HAP-1 (cell line): ENCODE data around the gene ADD1.

Experiments
- DNase-seq, 2 experiments: peaks; one replicate each; pipeline ENCODE4 v3.0.0-alpha.2; 2016 to 2020; ENCODE audit warnings: low spot score in 2 of 2
- H3K27me3 ChIP-seq: fragments of 250-450 bp; sonication (Bioruptor Pico); 2 replicates; pipeline ENCODE4 v1.5.1; 2020; ENCODE audit warnings: low read depth, mild to moderate bottlenecking, moderate library complexity
- H3K36me3 ChIP-seq: fragments of 250-450 bp; sonication (Bioruptor Pico); replicated peaks from 2 replicates; pipeline ENCODE4 v1.5.1; 2020; ENCODE audit warnings: mild to moderate bottlenecking
- H3K4me1 ChIP-seq: fragments of 250-450 bp; sonication (Bioruptor Pico); 2 replicates; pipeline ENCODE4 v1.5.1; 2020; ENCODE audit warnings: mild to moderate bottlenecking
- H3K4me3 ChIP-seq: fragments of 250-450 bp; sonication (Bioruptor Pico); 2 replicates; pipeline ENCODE4 v1.5.1; 2020; ENCODE audit warnings: mild to moderate bottlenecking, moderate library complexity
- H3K9me3 ChIP-seq: fragments of 250-450 bp; sonication (Bioruptor Pico); 2 replicates; pipeline ENCODE4 v1.5.1; 2020; ENCODE audit warnings: mild to moderate bottlenecking, moderate library complexity
- in situ Hi-C: fragments of 300-500 bp; cut with MboI; formaldehyde crosslinking; loops from 3 replicates; pipeline ENCODE4 v1.14.3; 2020; ENCODE audit warnings: low sequenced_read_pairs, inconsistent platforms, mixed read lengths

The ADD1 gene

DNA sequence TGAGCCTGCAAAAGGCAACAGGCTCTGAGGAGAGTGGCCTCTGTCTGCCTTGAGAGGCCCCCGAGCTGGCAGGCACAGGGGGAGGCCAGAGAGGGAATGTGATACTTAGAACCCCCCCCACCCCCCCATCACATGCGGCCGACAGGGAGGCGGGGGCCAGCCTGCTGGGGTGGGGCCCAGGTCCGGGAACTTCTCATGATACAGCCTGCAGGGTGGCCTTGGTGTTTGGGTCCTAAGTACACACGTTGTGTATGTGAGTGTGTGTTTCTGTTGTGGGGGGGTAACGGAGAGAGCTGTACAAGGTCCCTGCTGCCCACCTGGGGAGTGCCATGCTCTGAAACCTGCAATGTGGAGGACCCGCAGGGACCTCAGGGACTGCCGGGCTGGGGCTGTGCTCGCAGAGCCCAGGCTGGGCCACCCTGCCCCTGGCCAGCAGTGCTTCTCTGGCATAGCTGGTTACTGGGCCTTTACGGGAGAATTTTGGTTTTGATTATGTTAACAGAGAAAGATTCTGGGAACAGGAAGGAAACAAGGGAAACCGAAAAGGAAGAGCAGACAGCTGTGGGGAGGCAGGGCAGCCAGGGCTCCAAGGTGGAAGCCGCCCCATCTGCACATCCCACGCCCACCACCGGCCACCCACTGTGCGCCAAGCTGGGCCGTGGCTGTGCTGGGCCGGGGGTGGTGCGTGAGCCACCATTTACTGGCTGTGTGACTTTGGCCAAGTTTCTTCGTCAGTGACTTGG, 30.9 kb upstream of the ADD1 start:
- no peak overlapping the region for H3K4me3 ChIP-seq
- peak in 1 of 2 experiments; percentile 48 for DNase-seq
- in situ Hi-C loops = no loop called here
- H3K36me3 ChIP-seq = no peaks in the 10 kb centered on the region
- H3K4me1 ChIP-seq = peaks cover 9% of the 10 kb centered on the region
- no peaks in the 10 kb centered on the region for H3K9me3 ChIP-seq
- no peaks in the 10 kb centered on the region for H3K27me3 ChIP-seq

DNA sequence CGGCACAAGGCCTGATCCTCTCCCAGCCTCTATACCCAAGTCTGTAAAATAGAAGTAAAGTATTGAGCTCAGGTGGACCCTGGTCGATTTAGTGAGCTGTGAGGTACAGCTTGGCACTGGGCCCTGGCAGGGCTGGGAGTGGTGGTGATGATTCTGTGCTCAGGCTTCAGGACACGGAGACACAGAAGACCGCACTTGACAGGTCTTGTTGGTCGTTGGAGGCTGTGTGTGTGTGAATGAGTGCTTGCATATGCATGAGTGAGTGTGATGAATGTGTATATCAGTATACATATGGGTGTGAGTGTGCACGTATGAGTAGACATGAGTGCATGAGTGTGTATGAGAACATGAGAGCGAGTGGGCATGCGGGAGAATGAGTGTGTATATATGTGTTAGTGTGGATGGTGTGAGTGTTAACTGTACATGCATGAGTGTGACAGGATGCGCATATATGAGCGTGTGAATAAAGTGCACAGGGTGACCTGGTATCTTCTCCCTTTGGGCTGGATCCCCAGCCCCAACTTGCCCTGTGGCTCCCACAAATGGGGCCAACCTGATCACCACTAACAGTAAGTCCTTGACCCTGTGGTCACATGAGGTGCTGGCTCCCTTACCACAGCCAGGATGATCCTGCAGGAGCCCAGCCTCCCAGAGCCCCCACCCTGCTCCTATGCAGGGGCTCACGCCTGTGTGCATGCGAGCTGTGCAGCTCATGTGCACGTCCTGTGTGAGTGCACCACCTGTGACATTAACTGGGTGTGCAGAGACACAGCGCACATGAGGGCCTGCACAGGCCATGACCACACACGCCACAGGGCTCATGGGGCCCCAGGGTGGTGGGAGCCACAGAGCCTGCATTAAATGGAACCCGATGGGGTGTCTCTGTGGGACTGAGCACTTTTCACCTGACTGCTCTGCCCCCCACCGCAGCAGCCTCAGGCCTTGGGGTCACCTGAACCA, 29.9 kb upstream of the ADD1 start:
- Histone ChIP-seq H3K9me3 (no peaks in the 10 kb centered on the region), H3K4me3 (no peak overlapping the region), H3K4me1 (peaks cover 9% of the 10 kb centered on the region), H3K36me3 (no peaks in the 10 kb centered on the region), H3K27me3 (no peaks in the 10 kb centered on the region)
- in situ Hi-C loops = no loop called here
- peak; percentile 10 to 59 for DNase-seq

DNA sequence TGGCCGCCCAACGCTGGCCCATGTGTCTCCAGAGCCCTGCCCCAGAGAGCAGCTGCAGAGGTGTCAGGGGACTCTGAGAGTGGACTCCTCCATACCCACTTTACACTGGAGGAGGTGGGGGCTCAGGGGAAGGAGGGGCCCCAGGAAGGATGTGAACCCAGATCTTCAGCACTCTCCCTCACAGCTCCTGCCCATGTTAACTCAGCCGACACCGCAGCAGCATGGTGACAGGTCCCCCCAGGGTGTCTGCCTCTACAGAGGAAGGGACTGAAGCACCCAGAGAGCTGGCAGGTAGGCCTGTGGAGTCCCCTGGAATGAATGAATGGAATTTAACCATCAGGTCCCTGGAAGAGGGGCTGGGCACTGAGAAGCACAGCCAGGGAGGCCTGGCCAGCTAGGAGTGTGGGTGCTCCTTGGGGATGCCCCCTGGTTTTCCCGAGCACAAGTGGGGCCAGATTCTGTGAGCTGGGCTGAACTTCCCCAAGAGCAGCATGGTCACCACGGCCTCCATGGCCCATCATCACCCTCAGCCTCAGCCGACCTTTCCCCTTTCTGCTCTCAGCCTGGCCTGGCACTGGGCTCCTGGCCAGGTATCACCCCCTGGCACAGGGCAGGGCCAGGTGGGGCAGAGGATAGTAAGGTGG, 28.9 kb upstream of the ADD1 start:
- Histone ChIP-seq H3K9me3 (no peaks in the 10 kb centered on the region), H3K27me3 (no peaks in the 10 kb centered on the region), H3K4me3 (no peak overlapping the region), H3K4me1 (peaks cover 9% of the 10 kb centered on the region), H3K36me3 (no peaks in the 10 kb centered on the region)
- DNase-seq = peak in 1 of 2 experiments; percentile 36
- in situ Hi-C loops = no loop called here

DNA sequence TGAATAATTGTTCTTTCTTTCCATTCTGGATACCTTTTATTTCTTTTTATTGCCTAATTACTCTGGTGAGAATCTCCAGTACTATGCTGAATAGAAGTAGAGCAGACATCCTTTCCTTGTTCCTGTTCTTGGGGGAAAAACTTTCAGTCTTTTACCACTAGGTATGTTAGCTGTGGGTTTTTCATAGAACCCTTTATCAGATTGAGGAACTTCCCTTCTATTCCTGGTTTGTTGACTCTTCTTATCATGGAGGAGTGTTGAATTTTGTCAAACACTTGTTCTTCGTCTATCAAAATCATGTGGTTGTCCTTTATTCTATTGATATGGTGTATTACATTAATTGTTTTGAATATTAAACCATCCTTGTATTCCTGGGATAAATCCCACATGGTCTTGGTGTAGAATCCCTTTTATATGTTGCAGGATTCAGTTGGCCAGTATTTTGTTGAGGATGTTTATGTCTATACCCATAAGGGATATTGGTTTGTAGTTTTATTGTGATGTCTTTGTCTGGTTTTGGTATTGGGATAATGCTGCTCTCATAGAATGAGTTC, 27.2 kb upstream of the ADD1 start:
- Histone ChIP-seq H3K27me3 (no peaks in the 10 kb centered on the region), H3K4me1 (peaks cover 9% of the 10 kb centered on the region), H3K9me3 (no peaks in the 10 kb centered on the region), H3K4me3 (no peak overlapping the region), H3K36me3 (no peaks in the 10 kb centered on the region)
- DNase-seq = no peak
- in situ Hi-C loops = no loop called here

DNA sequence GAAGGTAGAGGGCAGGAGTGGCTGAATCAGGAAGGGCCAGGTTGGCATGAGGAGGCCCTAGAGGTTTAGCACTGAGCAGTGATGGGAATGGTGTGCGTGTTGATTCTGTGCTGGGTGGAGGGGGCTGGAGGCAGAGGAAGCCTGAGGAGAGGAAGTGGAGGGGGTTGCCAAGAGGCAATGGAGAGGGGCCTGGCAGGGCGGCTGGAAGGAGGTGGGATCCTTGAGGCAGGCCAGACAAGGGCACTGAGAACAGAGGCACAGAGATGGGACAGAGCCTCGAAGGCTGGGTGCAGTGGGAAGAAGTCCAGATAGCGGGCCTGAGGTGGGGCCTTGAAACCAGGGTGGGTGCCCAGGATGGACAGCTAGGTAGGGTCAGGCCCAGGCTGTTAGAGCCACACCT, 26.5 kb upstream of the ADD1 start:
- peaks cover 7% of the 10 kb centered on the region for H3K4me1 ChIP-seq
- H3K27me3 ChIP-seq = no peaks in the 10 kb centered on the region
- no peaks in the 10 kb centered on the region for H3K36me3 ChIP-seq
- DNase-seq = no peak
- in situ Hi-C loops = no loop called here
- H3K4me3 ChIP-seq = no peak overlapping the region
- H3K9me3 ChIP-seq = no peaks in the 10 kb centered on the region

DNA sequence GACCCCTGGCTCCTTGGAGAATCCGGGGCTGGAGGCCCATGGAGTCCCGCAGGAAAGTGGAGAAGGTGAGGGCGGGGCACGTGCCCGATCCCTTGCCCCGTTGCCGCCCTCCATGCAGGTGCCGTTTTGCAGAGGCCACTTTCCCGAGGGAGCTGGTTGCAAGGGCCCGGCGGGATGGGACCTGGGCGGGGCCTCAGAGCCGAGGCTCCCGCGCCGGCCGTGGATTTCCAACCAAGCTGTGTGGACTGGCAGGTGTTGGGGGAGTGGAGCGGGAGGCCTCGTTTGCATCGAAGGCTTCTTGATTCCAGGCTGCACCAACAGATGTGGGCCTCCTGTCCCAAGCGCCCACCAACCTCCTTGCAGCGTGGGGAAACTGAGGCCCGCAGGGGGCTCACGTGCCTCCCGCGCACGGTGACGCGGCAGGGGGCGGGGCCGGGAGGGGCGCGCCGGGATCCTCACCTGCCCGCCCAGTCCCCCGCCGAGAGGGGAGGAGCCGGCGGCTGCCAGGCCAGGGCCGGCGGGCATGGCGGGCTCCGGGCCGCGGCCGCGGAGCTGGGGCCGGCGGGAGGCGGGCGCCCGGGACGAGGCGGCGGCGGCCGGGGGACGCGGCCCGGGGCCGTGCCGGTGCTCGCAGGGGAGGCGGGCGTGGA, 25.8 kb upstream of the ADD1 start:
- DNase-seq = no peak
- Histone ChIP-seq H3K36me3 (no peaks in the 10 kb centered on the region), H3K27me3 (no peaks in the 10 kb centered on the region), H3K9me3 (no peaks in the 10 kb centered on the region), H3K4me1 (peaks cover 3% of the 10 kb centered on the region), H3K4me3 (no peak overlapping the region)
- in situ Hi-C loops = no loop called here

DNA sequence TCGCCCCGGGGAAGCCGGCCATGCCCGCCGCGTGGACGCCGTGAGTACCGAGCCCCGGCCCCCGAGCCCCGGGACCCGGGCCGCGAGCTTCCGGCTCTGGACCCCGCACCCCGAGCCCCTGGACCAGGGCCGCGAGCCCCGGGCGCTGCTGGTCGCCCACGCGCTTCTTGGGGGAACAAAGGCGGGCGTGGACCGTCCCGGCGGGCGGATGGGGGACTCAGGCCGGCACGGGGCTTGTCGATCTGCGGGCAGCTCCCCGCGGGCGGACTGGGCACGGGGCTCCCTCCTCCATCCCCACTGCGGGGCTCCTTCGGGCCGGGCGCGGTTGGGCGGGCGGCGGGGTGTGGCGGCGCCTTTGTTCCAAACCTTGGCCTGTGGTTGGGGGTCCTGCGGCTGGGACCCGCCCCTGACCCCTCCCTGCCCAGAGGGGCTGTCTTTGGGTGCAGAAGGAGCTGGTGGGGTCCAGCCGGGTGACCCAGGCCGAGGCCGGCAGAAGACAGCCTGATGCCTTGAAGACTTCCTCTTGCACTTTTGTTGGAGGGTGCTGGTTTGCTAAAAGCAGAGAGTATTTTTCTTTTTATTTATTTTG, 25.2 kb upstream of the ADD1 start:
- Histone ChIP-seq H3K9me3 (no peaks in the 10 kb centered on the region), H3K4me3 (no peak overlapping the region), H3K4me1 (no peaks in the 10 kb centered on the region), H3K36me3 (no peaks in the 10 kb centered on the region), H3K27me3 (no peaks in the 10 kb centered on the region)
- in situ Hi-C loops = no loop called here
- no peak for DNase-seq

DNA sequence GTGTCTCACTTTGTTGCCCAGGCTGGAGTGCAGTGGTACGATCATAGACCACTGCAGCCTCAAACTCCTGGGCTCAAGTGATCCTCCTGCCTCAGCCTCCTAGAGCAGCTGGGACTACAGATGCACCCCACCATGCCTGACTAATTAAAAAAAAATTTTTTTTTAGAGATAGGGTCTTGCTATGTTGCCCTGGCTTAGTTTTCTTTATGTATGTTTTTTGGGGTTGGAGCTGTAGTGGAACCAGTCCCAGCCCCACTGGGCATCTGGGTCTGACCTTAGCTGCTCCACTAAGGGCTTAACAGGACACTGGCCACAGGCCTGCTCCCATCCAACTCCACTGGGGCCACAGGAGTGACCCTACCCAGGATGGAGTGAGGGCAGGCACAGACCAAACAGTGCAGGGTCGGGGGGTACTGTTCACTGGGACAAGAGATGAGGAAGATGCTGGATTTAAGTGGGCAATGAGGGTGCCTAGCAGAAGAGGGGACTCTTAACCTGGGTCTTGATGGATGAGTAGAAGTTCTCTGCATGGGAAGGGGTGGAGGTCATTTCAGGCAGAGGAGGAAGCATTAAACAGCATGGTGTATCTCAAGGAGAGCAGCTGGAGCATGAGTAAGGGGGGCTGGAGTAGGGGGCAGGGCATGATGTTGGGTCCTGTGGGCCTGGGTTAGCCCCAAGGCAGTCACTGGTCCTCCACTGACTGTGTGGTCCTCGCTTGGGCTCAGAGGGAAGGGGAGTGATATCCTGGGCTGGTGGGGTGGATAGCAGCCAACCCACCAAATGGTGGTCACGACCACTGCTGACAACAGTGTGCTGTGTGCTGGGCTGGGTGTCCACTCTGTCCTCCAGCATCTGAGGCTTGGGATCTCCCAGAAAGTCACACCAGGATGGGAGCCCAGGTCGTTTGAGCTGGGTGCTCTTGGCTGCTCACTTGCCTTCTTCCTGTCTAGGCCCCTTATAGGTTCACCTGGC, 24.1 kb upstream of the ADD1 start:
- DNase-seq = no peak
- Histone ChIP-seq H3K36me3 (no peaks in the 10 kb centered on the region), H3K4me1 (no peaks in the 10 kb centered on the region), H3K9me3 (no peaks in the 10 kb centered on the region), H3K4me3 (no peak overlapping the region), H3K27me3 (no peaks in the 10 kb centered on the region)
- in situ Hi-C loops = no loop called here

DNA sequence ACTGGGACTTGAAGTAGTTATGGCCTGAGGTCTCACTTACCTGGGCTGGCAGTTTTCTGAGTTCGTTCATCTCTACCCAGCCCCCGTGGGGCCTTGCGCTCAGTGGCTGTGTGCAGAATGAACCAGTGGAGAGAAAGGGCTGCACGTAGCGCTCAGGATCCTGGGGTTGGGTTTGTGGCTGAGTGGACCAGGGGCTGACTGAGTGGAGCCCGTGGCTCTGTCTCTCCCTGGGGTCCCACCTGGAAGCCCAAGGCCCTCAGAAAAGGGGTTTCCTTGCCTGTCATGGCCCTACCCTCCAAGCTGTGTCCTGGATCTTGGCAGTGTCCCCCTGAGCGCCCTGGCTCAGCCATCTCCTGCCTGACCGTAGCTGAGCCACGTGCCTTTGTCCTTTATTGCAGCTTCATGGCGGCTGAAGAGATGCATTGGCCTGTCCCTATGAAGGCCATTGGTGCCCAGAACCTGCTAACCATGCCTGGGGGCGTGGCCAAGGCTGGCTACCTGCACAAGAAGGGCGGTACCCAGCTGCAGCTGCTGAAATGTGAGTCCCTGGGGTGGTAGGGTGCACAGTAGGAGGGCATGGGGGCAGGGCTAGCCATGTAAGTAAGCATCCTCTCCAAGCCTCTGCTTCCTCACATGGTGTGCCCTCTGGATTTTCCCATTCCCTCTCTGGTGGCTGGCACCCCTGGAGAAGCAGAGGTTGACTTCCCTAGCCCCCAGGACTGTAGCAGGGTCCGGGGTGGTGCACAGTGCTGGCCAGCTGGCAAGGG, 23.2 kb upstream of the ADD1 start:
- H3K4me1 ChIP-seq = no peaks in the 10 kb centered on the region
- no peak overlapping the region for H3K4me3 ChIP-seq
- H3K36me3 ChIP-seq = no peaks in the 10 kb centered on the region
- H3K27me3 ChIP-seq = no peaks in the 10 kb centered on the region
- DNase-seq = no peak
- in situ Hi-C loops = no loop called here
- H3K9me3 ChIP-seq = no peaks in the 10 kb centered on the region

DNA sequence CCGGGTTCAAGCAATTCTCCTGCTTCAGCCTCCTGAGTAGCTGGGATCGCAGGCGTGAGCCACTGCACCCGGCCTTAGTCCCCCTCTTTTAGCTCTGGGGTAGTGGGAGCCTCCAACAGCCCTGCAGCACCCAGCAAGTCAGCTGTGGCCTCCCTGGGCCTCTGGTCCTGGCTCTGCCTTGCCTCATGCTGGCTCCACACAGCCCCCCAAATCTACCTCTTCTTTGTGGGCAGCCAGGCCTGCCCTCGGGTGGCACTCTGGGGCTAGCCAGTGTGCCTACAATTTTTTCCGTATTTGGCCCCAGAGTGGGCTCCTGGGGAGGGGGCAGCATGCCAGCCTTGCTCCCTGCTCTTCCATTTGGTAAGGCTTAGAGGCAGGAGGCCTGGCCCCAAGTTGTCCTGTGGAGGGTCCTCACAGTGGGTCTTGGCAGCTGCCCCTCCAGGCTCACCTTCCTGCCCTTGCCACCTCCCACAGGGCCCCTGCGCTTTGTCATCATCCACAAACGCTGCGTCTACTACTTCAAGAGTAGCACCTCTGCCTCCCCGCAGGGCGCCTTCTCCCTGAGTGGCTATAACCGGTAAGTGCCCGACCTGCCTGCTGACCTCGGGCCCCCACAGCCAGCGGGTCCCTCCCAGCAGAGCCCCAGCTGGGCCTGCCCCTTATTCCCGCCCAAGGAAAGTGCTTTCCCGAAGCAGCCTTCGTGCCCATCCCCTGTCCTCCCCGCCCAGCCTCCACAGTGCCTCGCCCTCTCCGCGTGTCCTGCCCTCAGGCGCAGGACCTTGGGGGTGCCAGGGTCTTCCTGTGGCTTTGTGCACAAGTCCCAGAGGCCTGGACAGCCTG, 21.0 kb upstream of the ADD1 start:
- H3K4me1 ChIP-seq = no peaks in the 10 kb centered on the region
- no peaks in the 10 kb centered on the region for H3K27me3 ChIP-seq
- no peak overlapping the region for H3K4me3 ChIP-seq
- H3K36me3 ChIP-seq = no peaks in the 10 kb centered on the region
- in situ Hi-C loops = no loop called here
- no peaks in the 10 kb centered on the region for H3K9me3 ChIP-seq
- DNase-seq = no peak

DNA sequence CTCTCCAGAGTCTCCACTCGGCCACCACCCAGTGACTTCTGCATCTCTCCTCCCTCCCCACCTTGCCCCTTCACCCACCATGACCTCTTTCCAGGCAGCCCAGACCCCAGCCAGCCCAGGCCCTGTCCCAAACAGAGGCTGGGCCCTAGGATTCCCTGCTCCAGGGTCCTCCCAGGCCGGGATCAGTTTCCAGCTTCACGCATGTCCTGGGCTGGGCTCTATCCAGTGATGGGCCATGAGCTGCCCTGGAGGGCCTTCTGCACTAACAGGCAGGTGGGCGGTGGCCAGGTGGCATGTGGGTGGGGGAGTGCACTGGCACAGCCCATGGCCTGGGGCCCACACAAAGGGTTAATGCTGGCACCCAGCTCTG, 20.4 kb upstream of the ADD1 start:
- in situ Hi-C loops = no loop called here
- Histone ChIP-seq H3K4me1 (no peaks in the 10 kb centered on the region), H3K27me3 (no peaks in the 10 kb centered on the region), H3K36me3 (no peaks in the 10 kb centered on the region), H3K4me3 (no peak overlapping the region), H3K9me3 (no peaks in the 10 kb centered on the region)
- DNase-seq = no peak
